DND-41 (cell line): ENCODE results near the gene PLEKHM1.

ENCODE experiments used
- EZH2 ChIP-seq: IDR thresholded peaks from 3 replicates; pipeline ENCODE4 v1.6.1; 2012; ENCODE audit warnings: borderline replicate concordance, low read depth, mild to moderate bottlenecking, moderate library complexity, low read length, inconsistent platforms; ENCODE audit not compliant: severe bottlenecking
- TF ChIP-seq, protein P1 (sequence below): IDR thresholded peaks from 2 replicates; pipeline ENCODE4 v1.5.1; 2012; ENCODE audit warnings: borderline replicate concordance, low read length, moderate library complexity, mild to moderate bottlenecking; ENCODE audit not compliant: poor library complexity, severe bottlenecking; ENCODE audit errors: extremely low read depth

DNA sequence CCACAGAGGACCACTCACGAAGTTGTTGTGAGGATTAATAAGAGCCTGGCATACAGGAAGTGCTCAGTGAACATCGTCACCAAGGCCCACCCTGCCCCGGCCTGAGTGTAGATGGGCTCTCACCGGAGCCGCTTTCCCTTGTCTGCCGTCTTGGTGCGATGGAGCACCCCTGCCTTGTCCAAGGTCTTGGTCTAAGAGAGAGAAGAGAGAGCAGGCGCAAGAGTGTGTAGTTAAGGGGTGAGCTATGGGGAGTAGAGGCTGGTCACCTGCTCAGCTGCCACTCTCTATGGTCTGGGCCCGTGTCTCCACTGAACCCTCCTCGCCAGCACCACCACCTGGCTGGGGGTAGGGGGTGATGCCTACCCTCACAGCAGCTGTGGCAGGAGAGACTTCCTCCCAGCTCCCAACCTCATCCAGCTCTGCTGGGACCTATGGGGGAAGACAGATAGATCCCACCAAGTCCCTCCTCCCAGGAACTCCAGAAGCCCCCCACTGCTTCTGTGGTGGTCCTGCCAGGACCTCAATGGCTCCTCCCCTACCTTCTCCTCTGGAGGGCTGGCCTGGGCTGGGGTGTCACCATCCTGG is 86.5 kb downstream of the PLEKHM1 start:
- TF ChIP-seq, protein P1, sequence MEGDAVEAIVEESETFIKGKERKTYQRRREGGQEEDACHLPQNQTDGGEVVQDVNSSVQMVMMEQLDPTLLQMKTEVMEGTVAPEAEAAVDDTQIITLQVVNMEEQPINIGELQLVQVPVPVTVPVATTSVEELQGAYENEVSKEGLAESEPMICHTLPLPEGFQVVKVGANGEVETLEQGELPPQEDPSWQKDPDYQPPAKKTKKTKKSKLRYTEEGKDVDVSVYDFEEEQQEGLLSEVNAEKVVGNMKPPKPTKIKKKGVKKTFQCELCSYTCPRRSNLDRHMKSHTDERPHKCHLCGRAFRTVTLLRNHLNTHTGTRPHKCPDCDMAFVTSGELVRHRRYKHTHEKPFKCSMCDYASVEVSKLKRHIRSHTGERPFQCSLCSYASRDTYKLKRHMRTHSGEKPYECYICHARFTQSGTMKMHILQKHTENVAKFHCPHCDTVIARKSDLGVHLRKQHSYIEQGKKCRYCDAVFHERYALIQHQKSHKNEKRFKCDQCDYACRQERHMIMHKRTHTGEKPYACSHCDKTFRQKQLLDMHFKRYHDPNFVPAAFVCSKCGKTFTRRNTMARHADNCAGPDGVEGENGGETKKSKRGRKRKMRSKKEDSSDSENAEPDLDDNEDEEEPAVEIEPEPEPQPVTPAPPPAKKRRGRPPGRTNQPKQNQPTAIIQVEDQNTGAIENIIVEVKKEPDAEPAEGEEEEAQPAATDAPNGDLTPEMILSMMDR = no peak
- TF ChIP-seq EZH2 = no peak
